H1 (cell line): Measurements from ENCODE around the gene RNU7-1.

Source experiments
- CBX8 ChIP-seq: fragments of 300-800, 300-1000 bp; sonication (generic); IDR thresholded peaks from 2 replicates; pipeline ENCODE4 v1.7.1; 2016; ENCODE audit warnings: low read depth, low read length, borderline replicate concordance
- CTCF ChIP-seq, 3 experiments: IDR thresholded peaks; 1 replicate in 2 of 3; 2 replicates in 1 of 3; pipeline versions ENCODE4 v1.5.1 to v1.6.1; 2011; ENCODE audit warnings: low read length in 3 of 3, mild to moderate bottlenecking in 3 of 3, inconsistent platforms in 2 of 3, low read depth in 1 of 3, moderate library complexity in 1 of 3; ENCODE audit not compliant: insufficient read depth in 1 of 3; ENCODE audit errors: control extremely low read depth in 1 of 3
- EGR1 ChIP-seq: IDR thresholded peaks from 2 replicates; pipeline ENCODE4 v1.6.1; 2011; ENCODE audit warnings: low read depth, low read length, borderline replicate concordance
- EZH2 ChIP-seq: fragments of 200-600 bp; sonication (generic); IDR thresholded peaks from 2 replicates; pipeline ENCODE4 v1.7.1; 2012; ENCODE audit warnings: low read depth, mild to moderate bottlenecking, moderate library complexity, low read length, inconsistent platforms; ENCODE audit not compliant: severe bottlenecking
- GTF2F1 ChIP-seq: IDR thresholded peaks from 2 replicates; pipeline ENCODE4 v1.6.1; 2012; ENCODE audit warnings: low read depth, low read length, improper control_type of control experiment, borderline replicate concordance
- HDAC2 ChIP-seq, 2 experiments: fragments of 300-600 bp in 1 of 2; sonication (generic) in 1 of 2; IDR thresholded peaks; 2 replicates each; pipeline ENCODE4 v1.6.1; 2011 to 2012; ENCODE audit warnings: low read depth in 2 of 2, low read length in 2 of 2, mild to moderate bottlenecking in 2 of 2, moderate library complexity in 2 of 2, borderline replicate concordance in 1 of 2, inconsistent platforms in 1 of 2
- JUN ChIP-seq: IDR thresholded peaks from 2 replicates; pipeline ENCODE4 v1.6.1; 2011; ENCODE audit warnings: low read depth, mild to moderate bottlenecking, improper control_type of control experiment, low read length
- JUND ChIP-seq: IDR thresholded peaks from 2 replicates; pipeline ENCODE4 v1.6.1; 2011; ENCODE audit warnings: mild to moderate bottlenecking, improper control_type of control experiment, low read length
- MAX ChIP-seq: IDR thresholded peaks from 2 replicates; pipeline ENCODE4 v1.6.1; 2012; ENCODE audit warnings: inconsistent platforms
- RAD21 ChIP-seq, 2 experiments: IDR thresholded peaks in 1 of 2; conservative IDR thresholded peaks in 1 of 2; 2 replicates each; pipeline ENCODE4 v1.6.1; 2011; ENCODE audit warnings: low read depth in 2 of 2, low read length in 2 of 2, improper control_type of control experiment in 1 of 2, inconsistent platforms in 1 of 2, mild to moderate bottlenecking in 1 of 2, moderate library complexity in 1 of 2
- SP1 ChIP-seq: IDR thresholded peaks from 2 replicates; pipeline ENCODE4 v1.6.1; 2011; ENCODE audit warnings: low read depth, low read length
- ZNF274 ChIP-seq: IDR thresholded peaks from 2 replicates; pipeline ENCODE4 v1.7.0; 2012; ENCODE audit warnings: low read length, borderline replicate concordance; ENCODE audit errors: extremely low read depth

GRCh38 chr12:6909421-6910145 lies 34.0 kb upstream of the RNU7-1 start:
- TF ChIP-seq EZH2, result no peak
- TF ChIP-seq RAD21 (IDR thresholded peaks at IDR 0.05 in 1 of 2, conservative IDR thresholded peaks at IDR 0.05 in 1 of 2; ENCODE audit: low read depth in 2 of 2, low read length in 2 of 2), result no peak
- no peak for TF ChIP-seq GTF2F1
- no peak for TF ChIP-seq SP1
- no peak for TF ChIP-seq JUN
- no peak for TF ChIP-seq JUND
- no peak for TF ChIP-seq CTCF (IDR thresholded peaks at IDR 0.05; ENCODE audit: control extremely low read depth in 1 of 3, insufficient read depth in 1 of 3, low read depth in 1 of 3, low read length in 3 of 3)
- no peak for TF ChIP-seq HDAC2 (IDR thresholded peaks at IDR 0.05; ENCODE audit: borderline replicate concordance in 1 of 2, low read depth in 2 of 2, low read length in 2 of 2)
- TF ChIP-seq ZNF274, result no peak
- no peak for TF ChIP-seq CBX8
- no peak for TF ChIP-seq EGR1
- no peak for TF ChIP-seq MAX
